HG02610 (cell line): ENCODE data around the gene C2CD4C.
"Not testable (repeated sequence)": the region's sequence is repeated elsewhere in the genome, so short reads cannot be mapped to it uniquely, and the experiment has no call there.

ENCODE experiments used
- ATAC-seq: cut with Tn5 transposase; IDR thresholded peaks from one replicate; pipeline ENCODE4 v1.9.1; 2021; ENCODE audit warnings: mild to moderate bottlenecking, moderate library complexity; ENCODE audit not compliant: unreplicated experiment

Gene C2CD4C

DNA sequence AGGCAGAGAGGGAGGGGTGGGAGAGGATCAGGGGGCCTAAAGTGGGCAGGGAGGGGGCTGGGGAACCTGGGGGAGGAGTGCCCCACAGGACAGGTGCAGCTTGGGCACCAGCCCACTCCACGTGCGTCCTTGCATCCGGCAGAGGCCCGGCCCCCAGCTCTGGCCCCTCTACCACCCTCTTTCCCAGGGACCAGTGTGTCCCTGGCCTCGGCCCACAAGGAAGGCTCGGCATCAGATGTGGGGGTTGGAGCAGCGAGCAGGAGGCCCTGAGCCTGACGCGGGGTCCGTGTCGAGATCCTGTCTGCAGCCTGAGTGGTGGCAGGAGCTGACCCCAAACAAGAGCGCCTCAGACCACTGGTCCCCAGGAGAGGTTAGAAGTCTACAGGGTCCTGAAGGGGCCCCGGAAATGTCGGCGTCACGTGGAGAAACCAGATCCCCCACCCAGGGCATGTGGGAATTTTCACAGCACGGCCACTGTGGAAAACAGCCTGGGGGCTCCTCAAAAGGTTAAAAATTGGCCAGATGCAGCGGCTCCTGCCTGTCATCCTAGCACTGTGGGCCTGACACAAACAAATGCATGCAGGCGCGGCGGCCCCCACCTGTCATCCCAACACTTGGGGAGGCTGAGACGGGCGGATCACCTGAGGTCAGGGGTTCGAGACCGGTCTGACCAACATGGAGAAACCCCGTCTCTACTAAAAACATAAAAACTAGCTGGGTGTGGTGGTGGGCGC, 30.4 kb upstream of the C2CD4C start:
- no peak for ATAC-seq

- ATAC-seq, result no peak
Measured at GRCh38 chr19:438416-438958, 29.5 kb upstream of the C2CD4C start.

GRCh38 chr19:437041-437440, 28.1 kb upstream of the C2CD4C start:
- no peak for ATAC-seq

DNA sequence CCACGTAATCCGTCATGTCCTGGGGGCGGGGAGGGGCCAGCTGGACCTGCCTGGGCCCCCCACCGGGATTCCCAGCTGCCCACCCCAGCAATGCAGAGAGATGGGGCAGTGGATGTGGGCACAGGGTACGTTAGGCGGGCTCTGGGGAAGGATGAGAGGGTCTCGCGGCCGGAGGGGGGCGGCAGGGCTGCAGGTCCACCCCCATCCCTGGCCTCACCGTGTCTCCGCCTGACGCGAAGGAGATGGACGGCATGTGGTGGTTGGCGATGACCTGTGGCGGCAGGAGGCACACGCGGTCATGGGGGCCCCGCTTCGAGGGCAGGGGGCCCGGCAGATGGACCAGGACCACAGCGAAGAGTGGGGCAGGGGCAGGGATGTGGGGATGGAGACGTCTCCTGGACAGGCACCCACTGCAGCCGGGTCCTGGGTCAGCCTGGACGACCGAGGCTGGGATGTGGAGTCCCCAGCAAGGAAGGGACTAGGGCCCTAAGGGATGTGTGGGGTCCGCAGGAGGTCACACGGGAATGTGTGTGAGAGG, 27.5 kb upstream of the C2CD4C start:
- ATAC-seq, result no peak

- no peak for ATAC-seq
Measured at GRCh38 chr19:435707-436412, 26.9 kb upstream of the C2CD4C start.

DNA sequence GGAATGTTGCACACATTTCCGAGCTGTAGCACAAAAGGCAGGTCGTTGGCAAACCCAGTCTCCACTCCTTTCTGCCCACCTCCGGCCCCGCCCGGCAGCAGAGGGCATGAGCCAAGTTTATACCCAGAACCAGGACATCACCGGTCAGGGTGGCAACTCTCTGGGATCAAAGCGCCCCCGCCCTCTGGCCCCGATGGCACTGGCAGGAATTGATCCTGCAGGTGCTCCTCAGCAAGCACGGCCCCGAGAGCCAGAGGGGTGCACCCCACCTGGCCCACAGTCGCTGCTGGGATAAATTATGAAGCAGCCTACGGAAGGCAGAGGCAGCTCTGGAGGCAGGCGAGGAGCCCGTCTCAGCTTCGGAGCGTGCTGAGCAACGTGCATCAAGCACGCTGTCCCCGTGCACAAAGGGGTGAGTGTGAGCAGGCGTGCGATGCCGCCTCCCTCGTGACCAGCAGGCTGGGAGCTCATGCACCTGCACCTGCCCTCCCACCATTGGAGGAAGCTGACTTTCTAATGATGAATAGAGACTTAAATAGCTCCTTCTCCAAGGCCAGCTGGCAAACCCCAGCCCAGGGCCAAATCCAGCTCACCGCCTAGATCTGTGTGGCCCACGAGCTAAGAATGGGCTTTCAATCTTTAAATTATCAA, 26.2 kb upstream of the C2CD4C start:
- ATAC-seq, result no peak

DNA sequence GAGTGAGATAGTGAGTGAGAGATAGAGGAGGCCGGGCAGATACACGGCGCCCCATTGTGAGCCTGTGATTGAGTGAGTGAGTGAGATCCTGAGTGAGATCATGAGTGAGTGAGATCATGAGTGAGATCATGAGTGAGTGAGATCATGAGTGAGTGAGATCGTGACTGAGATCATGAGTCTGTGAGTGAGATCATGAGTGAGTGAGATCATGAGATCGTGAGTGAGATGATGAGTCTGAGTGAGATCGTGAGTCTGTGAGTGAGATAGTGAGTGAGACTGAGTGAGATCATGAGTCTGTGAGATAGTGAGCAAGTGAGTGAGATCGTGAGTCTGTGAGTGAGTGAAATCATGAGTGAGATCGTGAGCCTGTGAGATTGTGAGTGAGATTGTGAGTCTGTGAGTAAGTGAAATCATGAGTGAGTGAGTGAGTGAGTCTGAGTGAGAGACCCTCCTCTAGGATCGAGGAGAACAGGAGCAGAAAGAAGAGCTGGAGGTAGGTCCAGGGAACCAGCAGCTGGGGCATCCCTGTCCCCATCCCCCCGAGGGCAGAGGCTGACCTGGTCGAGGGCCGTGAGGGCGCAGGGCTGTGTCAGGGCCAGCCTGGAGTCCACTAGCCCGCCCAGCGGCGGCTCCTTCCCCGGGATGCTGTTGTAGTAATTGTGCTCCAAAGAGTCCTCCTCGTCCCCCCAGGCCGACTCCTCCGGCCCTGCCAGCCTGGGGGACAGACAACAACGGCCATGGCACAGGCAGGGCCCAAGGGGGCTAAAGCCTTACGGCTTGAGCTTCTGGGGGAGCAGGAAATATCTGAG, 25.4 kb upstream of the C2CD4C start:
- ATAC-seq, result no peak

DNA sequence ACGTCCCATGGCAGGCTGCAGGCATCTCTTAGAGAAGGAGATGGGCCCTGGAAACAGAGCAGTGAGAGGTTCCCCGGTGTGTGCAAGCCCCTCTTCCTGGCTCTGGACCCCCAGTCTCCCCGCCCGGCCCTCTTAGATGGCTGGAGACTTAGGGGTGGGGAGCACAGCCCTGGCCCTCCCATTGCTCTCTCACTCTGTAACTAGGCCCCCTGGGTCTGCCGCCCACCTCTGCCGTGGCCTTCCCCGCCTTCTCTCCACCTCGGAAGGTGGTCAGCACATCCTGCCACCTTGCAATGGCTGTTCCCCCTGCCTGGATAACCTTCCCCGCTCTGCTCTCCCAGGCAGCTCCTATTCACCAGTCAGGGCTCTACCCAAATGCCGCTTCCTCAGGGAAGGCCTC, 21.8 kb upstream of the C2CD4C start:
- ATAC-seq, result no peak

DNA sequence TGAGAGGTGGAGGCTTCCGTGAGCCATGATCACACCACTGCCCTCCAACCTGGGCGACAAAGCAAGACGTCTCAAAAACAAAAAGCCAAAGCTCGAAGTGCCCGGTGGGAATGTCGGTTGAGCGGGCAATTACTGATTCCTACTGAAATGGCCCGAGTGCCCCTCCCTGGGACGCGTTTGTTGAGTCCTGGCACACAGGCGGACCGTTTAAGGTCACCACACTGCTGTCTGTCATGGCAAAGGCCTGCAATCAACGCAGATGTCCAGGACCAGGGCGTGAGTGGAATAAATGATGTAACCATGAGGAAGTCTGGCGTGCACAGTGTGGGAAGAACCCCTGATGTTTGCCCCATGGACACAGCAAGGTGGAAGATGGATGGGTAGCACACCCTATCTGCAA, 19.2 kb upstream of the C2CD4C start:
- ATAC-seq, result no peak

DNA sequence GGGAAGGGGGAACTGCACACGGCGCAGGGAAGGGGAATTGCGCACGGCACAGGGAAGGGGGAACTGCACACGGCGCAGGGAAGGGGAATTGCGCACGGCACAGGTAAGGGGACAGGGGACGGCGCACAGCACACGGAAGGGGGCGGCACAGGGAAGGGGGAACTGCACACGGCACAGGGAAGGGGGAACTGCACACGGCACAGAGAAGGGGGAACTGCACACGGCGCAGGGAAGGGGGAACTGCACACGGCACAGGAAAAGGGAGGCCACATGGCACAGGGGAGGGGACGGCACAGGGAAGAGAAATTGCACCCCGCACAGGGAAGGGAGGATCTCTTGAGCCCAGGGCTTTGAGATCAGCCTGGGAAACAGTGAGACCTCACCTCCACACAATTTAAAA, 18.7 kb upstream of the C2CD4C start:
- not testable (repeated sequence) for ATAC-seq

DNA sequence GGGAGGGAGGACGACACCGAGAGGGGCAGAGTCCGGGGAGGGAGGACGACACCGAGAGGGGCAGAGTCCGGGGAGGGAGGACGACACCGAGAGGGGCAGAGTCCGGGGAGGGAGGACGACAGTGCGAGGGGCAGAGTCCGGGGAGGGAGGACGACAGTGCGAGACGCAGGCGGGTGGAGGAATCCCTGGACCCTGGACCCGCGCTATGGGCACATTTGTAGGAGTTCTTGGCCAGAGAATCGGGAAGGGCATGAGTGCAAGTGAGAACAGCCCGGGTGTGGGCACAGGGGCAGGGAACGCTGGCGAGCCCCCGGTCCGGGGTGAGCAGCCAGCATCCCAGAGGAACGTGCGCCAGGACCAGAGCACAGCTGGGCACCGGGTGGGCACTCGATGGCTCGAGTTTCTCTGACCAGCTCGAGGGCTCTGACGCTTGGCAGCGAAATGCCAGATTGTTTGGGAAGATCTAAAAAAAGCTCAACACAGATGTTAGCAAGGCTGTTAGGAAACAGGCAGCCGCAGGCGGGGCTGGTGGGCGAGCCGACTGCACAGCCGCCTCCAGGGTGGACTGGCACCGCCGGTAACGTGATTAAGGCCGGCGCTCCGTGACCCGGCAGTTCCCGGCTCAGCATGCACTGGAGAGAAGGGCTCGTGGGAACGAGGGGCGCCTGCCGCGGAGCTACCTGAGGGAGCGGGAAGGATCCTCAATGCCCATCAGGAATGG, 17.9 kb upstream of the C2CD4C start:
- ATAC-seq, result no peak

GRCh38 chr19:425056-425455, 16.1 kb upstream of the C2CD4C start:
- ATAC-seq, result no peak

DNA sequence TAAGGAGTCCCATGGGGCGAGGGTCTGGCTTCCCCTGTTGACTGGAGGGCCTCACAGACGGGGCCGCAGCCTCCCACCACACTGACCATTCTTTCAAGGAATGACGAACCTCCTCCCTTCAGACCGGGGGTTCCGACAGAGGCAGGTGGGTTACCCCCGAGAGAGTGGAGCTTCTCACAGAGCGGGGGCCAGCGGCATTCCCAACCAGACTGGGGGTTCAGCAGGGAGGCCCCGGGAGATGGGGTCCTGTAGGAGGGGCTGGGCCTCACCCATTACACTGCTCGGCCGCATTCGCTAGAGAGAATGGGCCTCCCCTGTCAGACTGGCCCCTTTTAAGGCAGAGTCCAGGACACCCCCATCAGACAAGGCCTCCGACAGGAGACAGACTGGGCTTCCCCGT, 15.6 kb upstream of the C2CD4C start:
- ATAC-seq, result no peak

DNA sequence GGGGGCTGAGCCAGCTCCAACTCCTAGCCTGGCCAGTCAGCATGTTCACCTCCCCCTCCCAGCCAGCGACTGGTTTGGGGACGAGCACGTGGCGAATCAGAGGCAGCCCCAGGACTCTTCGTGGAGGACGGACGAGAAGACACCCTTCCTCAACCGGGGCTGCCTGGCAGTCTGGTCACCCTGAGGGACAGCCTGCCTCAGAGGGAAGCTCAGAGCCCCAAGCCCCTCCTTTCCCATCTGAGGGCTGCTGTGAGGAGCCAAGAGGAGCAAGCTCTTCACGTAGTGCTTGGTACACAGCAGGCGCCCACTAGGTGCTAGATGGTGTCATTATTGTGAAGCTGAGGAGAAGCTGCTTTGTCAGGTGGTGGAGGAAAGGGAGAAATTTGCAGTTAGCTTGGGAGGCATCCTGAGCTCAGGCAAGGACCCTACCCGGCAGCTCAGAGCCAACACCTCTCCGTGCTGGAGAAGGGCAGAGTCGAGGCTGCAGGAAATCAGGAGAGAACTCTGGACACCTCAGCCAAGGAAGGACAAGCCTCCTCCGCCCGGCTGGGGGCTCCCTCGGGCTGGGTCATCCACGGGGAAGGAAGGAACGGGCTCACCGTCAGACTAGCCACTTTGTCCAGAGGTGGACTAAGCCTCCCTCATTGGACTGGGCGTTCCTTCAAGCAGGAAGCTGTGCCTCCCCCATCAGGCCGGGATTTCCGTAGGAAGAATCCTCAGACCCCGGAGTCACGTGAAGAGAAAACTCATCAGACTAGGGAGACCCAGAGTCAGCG, 14.9 kb upstream of the C2CD4C start:
- ATAC-seq, result no peak

GRCh38 chr19:422917-423226, 13.9 kb upstream of the C2CD4C start:
- ATAC-seq, result not testable (repeated sequence)

DNA sequence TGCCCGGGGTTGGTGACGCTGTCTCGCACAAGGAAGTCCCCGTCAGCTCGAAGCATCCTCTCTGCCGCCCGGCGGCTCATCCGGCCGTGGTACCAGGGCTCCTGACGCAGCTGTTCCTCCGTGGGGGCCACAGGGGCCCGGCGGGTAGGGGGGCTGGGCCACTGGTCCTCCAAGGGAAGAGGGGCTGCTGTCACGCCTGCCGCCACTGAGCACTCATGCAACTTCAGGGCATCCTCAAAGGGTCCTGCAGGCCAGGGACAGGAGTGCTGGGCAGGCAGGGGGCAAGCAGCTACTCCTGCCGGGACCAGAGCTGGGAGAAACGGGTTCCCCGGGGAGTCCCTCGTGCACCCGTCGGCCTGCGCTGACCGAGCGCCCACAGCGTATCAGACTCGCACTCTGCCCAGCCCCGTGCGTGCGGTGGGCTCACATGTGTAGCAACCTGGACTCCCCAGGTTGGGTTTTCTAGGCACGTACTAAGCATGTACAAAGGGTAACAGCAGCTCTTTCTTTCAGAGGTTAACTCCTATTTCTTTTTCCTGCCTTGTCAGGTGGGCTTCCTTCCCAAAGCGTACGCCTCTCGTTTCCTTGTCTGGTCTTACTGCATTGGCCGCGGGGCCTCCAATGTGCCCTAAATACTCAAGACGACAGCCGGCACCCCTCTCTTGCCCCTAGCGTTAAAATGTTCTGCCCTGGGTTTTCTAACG, 13.4 kb upstream of the C2CD4C start:
- ATAC-seq, result no peak

GRCh38 chr19:419721-420515, 11.0 kb upstream of the C2CD4C start:
- no peak for ATAC-seq
